Panc1 (cell line): ENCODE measurements around the gene MAN1A1.

Source experiments
- CTCF ChIP-seq: fragments of 450-650 bp; IDR thresholded peaks from 2 replicates; pipeline ENCODE4 v1.5.1; 2017; ENCODE audit warnings: mild to moderate bottlenecking
- POLR2AphosphoS5 ChIP-seq: IDR thresholded peaks from 2 replicates; pipeline ENCODE4 v1.6.1; 2012; ENCODE audit warnings: mild to moderate bottlenecking, low read depth, low read length, moderate library complexity
- REST ChIP-seq, 2 experiments: IDR thresholded peaks; 2 replicates each; pipeline ENCODE4 v1.6.1; 2011 to 2012; ENCODE audit warnings: low read depth in 2 of 2, control low read depth in 1 of 2, low read length in 1 of 2, mild to moderate bottlenecking in 1 of 2, moderate library complexity in 1 of 2; ENCODE audit not compliant: insufficient read depth in 1 of 2
- SIN3A ChIP-seq: IDR thresholded peaks from 2 replicates; pipeline ENCODE4 v1.6.1; 2012; ENCODE audit warnings: low read depth, mild to moderate bottlenecking, low read length, moderate library complexity, borderline replicate concordance; ENCODE audit not compliant: insufficient read depth
- TCF7L2 ChIP-seq: IDR thresholded peaks from 2 replicates; pipeline ENCODE4 v1.6.1; 2011; ENCODE audit warnings: mild to moderate bottlenecking, low read depth, low read length, inconsistent platforms

GRCh38 chr6:119142041-119142440 is 207.5 kb downstream of the MAN1A1 start:
- TF ChIP-seq REST (IDR thresholded peaks at IDR 0.05; ENCODE audit: insufficient read depth in 1 of 2, low read depth in 2 of 2, low read length in 1 of 2): no peak
- TF ChIP-seq TCF7L2: no peak
- TF ChIP-seq CTCF: no peak
- TF ChIP-seq SIN3A: no peak
- TF ChIP-seq POLR2AphosphoS5: no peak
